ENCODE results near the gene CHRNA5.

DNA sequence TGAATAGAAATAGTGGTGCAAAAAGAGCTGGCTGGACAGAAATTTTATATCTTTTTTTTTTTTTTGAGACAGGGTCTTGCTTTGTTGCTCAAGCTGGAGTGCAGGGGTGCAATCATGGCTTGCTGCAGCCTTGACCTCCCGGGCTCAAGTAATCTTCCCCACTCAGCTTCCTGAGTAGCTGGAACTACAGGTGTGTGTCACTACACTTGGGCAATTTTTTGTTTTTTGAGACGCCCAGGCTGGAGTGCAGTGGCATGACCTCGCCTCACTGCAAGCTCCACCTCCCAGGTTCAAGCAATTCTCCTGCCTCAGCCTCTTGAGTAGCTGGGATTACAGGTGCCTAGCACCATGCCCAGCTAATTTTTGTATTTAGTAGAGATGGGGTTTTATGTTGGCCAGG is 33.0 kb downstream of the CHRNA5 start:
- TF ChIP-seq GATA2 (IDR thresholded peaks at IDR 0.05; ENCODE audit: low read depth, low read length) (no peak), GATA3 (IDR thresholded peaks at IDR 0.05; ENCODE audit: low read depth, low read length) (no peak)
